ENCODE data around the gene ETV7. TPM values are rescaled to one million over a fixed set of nuclear protein-coding genes. Genes with fewer than 3 reads are reported as not detected.

Gene ETV7
- 3.8 and 6.7 TPM in 2 replicates for total RNA-seq

GRCh38 chr6:36387440-36388303, at the start of gene ETV7:
Gene ETV7, minus strand, starts transcription at chr6:36387669. Its CDS starts 128 bp downstream, at chr6:36387541.

DNA sequence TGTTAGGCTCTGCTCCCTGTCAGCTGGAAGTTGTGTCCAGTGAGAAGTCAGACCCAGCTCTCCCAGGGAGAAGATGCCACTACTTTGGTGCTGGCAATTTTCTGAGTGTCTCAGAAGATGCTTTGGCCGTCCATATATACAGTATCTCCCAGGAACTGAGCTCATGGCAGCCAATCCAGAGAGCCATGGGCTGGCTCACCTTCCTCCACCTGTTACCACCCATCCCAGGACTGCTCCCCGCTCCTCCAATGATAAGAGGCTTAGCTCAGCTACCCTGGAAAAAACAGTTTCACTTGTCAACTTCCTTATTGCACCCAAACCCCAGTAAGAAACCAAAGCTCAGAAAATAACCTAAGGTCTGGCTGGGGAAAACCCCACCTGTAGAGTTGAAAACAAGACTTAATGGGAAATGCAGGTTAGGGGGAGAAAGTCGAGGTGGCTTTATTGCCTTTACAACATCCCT, 50.7 kb downstream of the ETV7 start, which contains the start of gene BNIP5:
Gene BNIP5, minus strand, starts transcription at position 110 of the 463 bp plus-strand sequence. CDS start 6,198 bp downstream, outside the sequence.

Other genes with a start within 250 kb of the ETV7 start
- 14.5 and 19.2 TPM in 2 replicates for gene BRPF3, start 190.9 kb downstream of the ETV7 start, total RNA-seq
- 0.22 TPM in 1 of 2 replicates, not detected in the other for gene PNPLA1, start 117.6 kb downstream of the ETV7 start, total RNA-seq
- gene BNIP5, start 50.8 kb downstream of the ETV7 start, total RNA-seq = not detected in 2 replicates
- 0.13 TPM in 1 of 2 replicates, not detected in the other for gene PXT1, start 55.2 kb upstream of the ETV7 start, total RNA-seq
- gene KCTD20, start 55.3 kb upstream of the ETV7 start, total RNA-seq = 165 and 257 TPM in 2 replicates
- gene STK38, start 159.8 kb upstream of the ETV7 start, total RNA-seq = 41.3 and 55.6 TPM in 2 replicates
- 277 and 466 TPM in 2 replicates for gene SRSF3, start 206.7 kb upstream of the ETV7 start, total RNA-seq